Activated CD4-positive, CD25-positive, alpha-beta regulatory T cell treated with anti-CD3 and anti-CD28 coated beads, Interleukin-2, amount 50 U/mL, for 72 hours (primary cell): ENCODE results near the gene SUSD6.
A peak's percentile ranks its signal among the peaks of the same experiment; 100 is the strongest.
"Not testable (repeated sequence)": the region's sequence is repeated elsewhere in the genome, so short reads cannot be mapped to it uniquely, and the experiment has no call there.

Experiments used
- DNase-seq: peaks from one replicate; pipeline ENCODE4 v3.0.0; 2021

The SUSD6 gene

GRCh38 chr14:69719501-69719951 lies 108.1 kb downstream of the SUSD6 start:
- no peak for DNase-seq

- DNase-seq, result no peak
These were observed 109.5 kb downstream of the SUSD6 start for GRCh38 chr14:69720912-69721311.

GRCh38 chr14:69726761-69727511 lies 115.5 kb downstream of the SUSD6 start:
- DNase-seq, result peak; percentile 86

- DNase-seq, result no peak
These were observed 116.5 kb downstream of the SUSD6 start for GRCh38 chr14:69727860-69728259.

DNA sequence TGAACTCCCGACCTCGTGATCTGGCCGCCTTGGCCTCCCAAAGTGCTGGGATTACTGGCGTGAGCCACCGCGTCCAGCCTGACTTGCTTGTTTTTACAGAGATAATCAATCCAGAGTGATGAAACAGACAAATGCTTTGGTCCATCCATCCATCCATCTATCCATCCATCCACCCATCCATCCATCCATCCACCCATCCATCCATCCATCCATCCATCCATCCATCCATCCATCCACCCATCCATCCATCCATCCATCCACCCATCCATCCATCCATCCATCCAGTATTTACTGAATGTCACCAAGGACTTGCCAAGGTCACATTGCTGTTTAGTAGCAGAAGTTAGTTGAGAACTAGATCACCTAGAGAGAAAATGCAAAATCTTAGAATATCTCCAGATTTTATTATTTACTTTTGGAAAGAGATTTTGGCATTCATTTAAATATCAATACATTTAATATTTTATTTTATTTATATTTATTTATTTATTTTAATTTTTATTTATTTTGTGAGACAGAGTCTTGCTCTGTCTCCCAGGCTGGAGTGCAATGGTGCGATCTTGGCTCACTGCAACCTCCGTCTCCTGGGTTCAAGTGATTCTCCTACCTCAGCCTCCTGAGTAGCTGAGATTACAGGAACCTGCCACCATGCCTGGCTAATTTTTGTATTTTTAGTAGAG lies 120.7 kb downstream of the SUSD6 start:
- DNase-seq, result not testable (repeated sequence)

- not testable (repeated sequence) for DNase-seq
These were observed 125.0 kb downstream of the SUSD6 start for GRCh38 chr14:69736405-69736804.

DNA sequence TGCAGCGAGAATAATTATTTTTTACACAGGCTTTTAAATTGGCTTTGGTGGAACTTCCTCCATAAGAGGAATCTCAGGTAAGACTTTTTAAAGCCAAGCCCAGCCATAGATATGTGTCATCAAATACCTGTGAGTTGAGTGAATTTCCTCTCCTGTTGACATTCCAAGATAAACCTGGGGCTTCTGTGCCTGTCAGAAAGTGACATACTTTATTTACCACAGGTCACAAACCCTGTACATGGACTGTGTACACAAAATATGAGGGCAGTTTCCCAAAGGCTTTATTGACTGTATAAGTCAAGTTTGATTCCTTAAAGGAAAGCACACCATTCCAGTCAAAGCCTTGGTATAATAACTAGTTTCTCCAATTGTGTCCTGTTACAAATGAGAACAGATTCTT lies 129.7 kb downstream of the SUSD6 start:
- no peak for DNase-seq

- no peak for DNase-seq
These were observed 138.6 kb downstream of the SUSD6 start for GRCh38 chr14:69749956-69750355.

DNA sequence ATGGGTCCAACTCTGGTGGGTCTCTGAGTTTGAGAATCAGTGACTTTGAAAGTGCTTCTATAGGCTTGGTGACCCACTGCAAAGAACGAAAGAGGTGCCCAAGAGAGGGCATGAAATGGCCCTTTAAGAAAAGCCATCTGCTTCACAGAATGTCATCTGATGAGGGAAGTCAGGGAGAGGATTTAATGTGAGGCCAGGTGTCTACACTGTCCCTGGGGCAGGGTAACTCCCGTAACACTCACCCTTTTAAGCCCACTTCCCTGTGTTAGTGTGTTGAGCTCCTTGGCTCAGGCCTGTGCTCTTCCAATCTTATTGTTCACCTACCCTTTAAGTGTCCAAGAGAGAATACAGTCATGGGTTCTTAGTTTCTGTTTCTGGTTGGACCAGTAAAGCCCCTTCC lies 139.1 kb downstream of the SUSD6 start:
- DNase-seq, result no peak

DNA sequence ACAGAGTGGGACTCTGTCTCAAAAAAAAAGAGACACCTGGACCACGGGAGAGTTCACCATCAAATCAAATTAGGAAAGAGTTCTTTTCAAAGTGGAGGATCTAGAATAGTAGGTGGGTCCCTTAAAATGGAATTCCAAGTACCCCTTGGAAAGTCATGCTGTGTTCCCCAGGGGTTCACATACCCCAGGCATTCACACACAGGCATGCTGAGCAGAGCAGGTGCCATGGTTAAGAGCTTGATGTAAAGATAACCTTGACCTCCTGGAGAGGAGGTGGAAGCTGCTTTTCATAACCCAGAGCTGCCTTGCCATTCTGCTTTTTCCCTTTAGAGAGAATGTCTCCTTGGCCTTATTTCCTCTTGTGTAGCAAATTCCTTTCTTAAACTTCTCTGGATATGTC lies 141.4 kb downstream of the SUSD6 start:
- DNase-seq, result no peak

GRCh38 chr14:69753860-69754259 lies 142.5 kb downstream of the SUSD6 start:
- DNase-seq, result no peak

DNA sequence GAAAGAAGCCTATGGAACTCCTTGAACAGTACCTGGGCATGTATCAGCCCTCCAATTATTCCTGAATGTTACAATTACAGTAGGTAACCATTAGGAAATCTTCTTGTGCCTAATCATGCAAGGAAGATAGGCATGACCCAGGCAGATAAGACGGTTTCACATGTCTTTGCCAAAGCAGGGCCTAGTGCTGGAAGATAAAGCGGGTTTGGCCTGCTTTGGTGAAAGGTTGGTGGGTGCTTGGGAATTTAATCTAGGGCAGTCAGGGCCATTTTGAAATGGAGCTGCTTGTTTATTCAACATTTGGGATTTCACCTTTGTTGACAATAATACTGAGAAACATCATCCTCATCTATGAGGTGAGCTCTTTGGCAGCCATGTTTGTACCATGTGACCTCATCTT lies 143.1 kb downstream of the SUSD6 start:
- DNase-seq, result no peak

- no peak for DNase-seq
These were observed 143.9 kb downstream of the SUSD6 start for GRCh38 chr14:69755296-69755695.

DNA sequence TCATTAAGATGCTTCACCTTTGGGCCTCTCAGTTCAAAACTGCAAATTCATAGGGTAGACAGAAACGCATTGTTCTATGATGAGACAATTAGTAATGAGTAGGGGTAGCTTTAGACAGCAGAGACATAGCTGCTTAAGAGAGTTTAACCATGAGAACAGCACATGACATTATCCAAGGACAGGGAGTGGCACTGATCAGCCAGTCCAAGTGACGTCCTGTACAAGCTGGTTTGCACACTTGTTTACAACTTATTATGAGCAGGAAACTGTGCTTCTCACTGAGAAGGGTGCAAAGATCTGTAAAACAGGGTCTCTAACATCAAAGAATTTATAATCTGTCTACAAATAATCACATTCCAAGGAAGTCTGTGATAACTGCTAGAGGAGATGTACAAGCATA lies 144.4 kb downstream of the SUSD6 start:
- no peak for DNase-seq

DNA sequence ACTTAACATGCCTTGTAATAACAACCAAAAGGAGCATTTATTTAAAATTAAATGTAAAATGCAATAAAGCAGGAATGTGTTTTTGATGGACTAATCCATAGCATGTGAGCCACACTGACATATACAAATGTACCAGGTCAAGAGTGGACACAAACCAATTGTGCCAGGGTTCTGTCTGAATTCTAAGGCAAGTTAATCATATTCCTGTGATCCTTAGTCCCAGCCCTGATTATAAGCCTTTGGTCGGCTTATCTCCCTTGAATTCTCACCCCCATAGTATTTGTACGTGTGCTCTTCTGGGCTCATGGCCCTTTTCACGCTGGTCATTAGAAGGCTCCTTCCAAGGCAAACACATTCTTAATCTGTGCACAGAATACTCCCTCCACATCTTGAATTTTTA lies 144.9 kb downstream of the SUSD6 start:
- no peak for DNase-seq

GRCh38 chr14:69760810-69761209 lies 149.4 kb downstream of the SUSD6 start:
- DNase-seq, result no peak

DNA sequence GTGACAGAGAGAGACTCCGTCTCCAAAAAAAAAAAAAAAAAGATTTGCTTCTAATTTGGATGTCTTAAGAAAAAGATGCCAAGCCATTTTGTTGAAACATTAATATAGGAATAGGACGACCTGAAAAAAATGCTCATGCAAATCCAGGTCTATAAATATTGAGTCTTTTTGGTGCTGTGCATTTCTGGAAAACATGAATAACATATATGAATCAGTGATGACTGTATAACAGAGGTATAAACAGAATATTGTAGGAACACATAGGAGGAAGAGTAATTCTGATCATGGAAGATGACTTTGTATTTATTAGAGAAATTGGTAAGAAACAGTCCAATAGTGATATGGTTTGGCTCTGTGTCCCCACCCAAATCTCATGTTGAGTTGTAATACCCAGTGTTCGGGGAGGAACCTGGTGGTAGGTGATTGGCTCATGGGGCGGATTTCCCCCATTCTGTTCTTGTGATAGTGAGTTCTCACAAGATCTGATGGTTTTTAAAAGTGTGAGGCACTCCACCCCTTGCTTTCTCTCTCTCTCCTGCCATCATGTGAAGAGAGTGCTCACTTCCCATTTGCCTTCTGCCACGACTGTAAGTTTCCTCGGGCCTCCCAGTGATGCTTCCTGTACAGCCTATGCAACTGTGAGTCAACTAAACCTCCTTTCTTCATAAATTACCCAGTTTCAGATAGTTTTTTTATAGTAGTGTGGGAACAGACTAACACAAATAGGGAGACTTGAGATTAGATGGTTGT lies 152.5 kb downstream of the SUSD6 start:
- no peak for DNase-seq
